Osteocyte (in vitro differentiated cells): ENCODE results near the gene AIG1. TPM values are rescaled to one million over a fixed set of nuclear protein-coding genes. Genes with fewer than 3 reads are reported as not detected.
"Not testable (repeated sequence)": the region's sequence is repeated elsewhere in the genome, so short reads cannot be mapped to it uniquely, and the experiment has no call there.

Experiments
- DNase-seq: peaks from one replicate; pipeline ENCODE4 v3.0.0; 2021; ENCODE audit warnings: mixed read lengths; ENCODE audit not compliant: unreplicated experiment; ENCODE audit errors: extremely low spot score
- H3K27ac Mint-ChIP-seq: one replicate; pipeline ENCODE4 v1.8.0; 2021; ENCODE audit warnings: mild to moderate bottlenecking, mixed read lengths; ENCODE audit not compliant: unreplicated experiment
- H3K27me3 Mint-ChIP-seq: one replicate; pipeline ENCODE4 v1.8.0; 2021; ENCODE audit warnings: mixed read lengths; ENCODE audit not compliant: unreplicated experiment
- H3K36me3 Mint-ChIP-seq: one replicate; pipeline ENCODE4 v1.8.0; 2021; ENCODE audit warnings: mixed read lengths; ENCODE audit not compliant: unreplicated experiment
- H3K4me1 Mint-ChIP-seq: one replicate; pipeline ENCODE4 v1.8.0; 2021; ENCODE audit warnings: mixed read lengths; ENCODE audit not compliant: unreplicated experiment
- H3K4me3 Mint-ChIP-seq: one replicate; pipeline ENCODE4 v1.8.0; 2021; ENCODE audit warnings: mild to moderate bottlenecking, moderate library complexity, mixed read lengths; ENCODE audit not compliant: unreplicated experiment
- H3K9me3 Mint-ChIP-seq: one replicate; pipeline ENCODE4 v1.8.0; 2021; ENCODE audit warnings: mixed read lengths; ENCODE audit not compliant: unreplicated experiment
- CTCF ChIP-seq: fragments of 200-600 bp; sonication (generic); IDR thresholded peaks from 2 replicates; pipeline ENCODE4 v1.5.0; 2021; ENCODE audit warnings: antibody characterized with exemption, mild to moderate bottlenecking, moderate library complexity
- total RNA-seq: library from RNA; stranded (reverse); gene quantifications from 2 replicates; pipeline ENCODE4 v1.2.1, GENCODE V29; 2021

AIG1 gene
- total RNA-seq, 1 donor from 2014 or later = 40.5 TPM

GRCh38 chr6:143163621-143164020 lies 102.9 kb downstream of the AIG1 start:
- H3K36me3 Mint-ChIP-seq = peaks cover 28% of the 10 kb centered on the region
- H3K27me3 Mint-ChIP-seq = no peaks in the 10 kb centered on the region
- no peak for TF ChIP-seq CTCF
- DNase-seq = no peak
- peaks cover 19% of the 10 kb centered on the region for H3K4me1 Mint-ChIP-seq
- H3K4me3 Mint-ChIP-seq = no peak overlapping the region
- no peak overlapping the region for H3K27ac Mint-ChIP-seq
- no peaks in the 10 kb centered on the region for H3K9me3 Mint-ChIP-seq

GRCh38 chr6:143164565-143165105 lies 103.9 kb downstream of the AIG1 start:
- peaks cover 28% of the 10 kb centered on the region for H3K36me3 Mint-ChIP-seq
- H3K27me3 Mint-ChIP-seq = no peaks in the 10 kb centered on the region
- no peaks in the 10 kb centered on the region for H3K9me3 Mint-ChIP-seq
- peaks cover 9% of the 10 kb centered on the region for H3K4me1 Mint-ChIP-seq
- DNase-seq = no peak
- H3K27ac Mint-ChIP-seq = no peak overlapping the region
- no peak overlapping the region for H3K4me3 Mint-ChIP-seq
- no peak for TF ChIP-seq CTCF

GRCh38 chr6:143165315-143165855 lies 104.7 kb downstream of the AIG1 start:
- DNase-seq = no peak
- Mint-ChIP-seq H3K4me3 (no peak overlapping the region), H3K36me3 (peaks cover 29% of the 10 kb centered on the region), H3K4me1 (peaks cover 9% of the 10 kb centered on the region), H3K27ac (no peak overlapping the region), H3K9me3 (no peaks in the 10 kb centered on the region), H3K27me3 (no peaks in the 10 kb centered on the region)
- no peak for TF ChIP-seq CTCF

- H3K27me3 Mint-ChIP-seq = no peaks in the 10 kb centered on the region
- DNase-seq = no peak
- no peak overlapping the region for H3K4me3 Mint-ChIP-seq
- H3K36me3 Mint-ChIP-seq = peaks cover 32% of the 10 kb centered on the region
- H3K27ac Mint-ChIP-seq = no peak overlapping the region
- TF ChIP-seq CTCF = no peak
- peaks cover 9% of the 10 kb centered on the region for H3K4me1 Mint-ChIP-seq
- peaks cover 5% of the 10 kb centered on the region for H3K9me3 Mint-ChIP-seq
Measured at GRCh38 chr6:143166247-143166695, 105.6 kb downstream of the AIG1 start.

- no peak overlapping the region for H3K27ac Mint-ChIP-seq
Measured at GRCh38 chr6:143167224-143167623, 106.5 kb downstream of the AIG1 start.

DNA sequence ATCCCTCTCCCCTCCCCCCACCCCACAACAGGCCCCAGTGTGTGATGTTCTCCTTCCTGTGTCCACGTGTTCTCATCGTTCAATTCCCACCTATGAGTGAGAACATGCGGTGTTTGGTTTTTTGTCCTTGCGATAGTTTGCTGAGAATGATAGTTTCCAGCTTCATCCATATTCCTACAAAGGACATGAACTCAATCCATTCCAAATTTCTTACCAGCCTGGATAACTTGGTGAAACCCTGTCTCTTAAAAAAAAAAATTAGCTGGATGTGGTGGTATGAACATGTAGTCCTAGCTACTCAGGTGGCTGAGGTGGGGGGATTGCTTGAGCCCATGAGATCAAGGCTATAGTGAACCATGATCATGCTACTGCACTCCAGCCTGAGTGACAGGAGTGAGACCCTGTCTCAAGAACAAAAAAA lies 107.7 kb downstream of the AIG1 start:
- H3K4me3 Mint-ChIP-seq, H3K27ac Mint-ChIP-seq, H3K4me1 Mint-ChIP-seq, DNase-seq, H3K27me3 Mint-ChIP-seq: not testable (repeated sequence)
- H3K9me3 Mint-ChIP-seq = peaks cover 12% of the 10 kb centered on the region
- peaks cover 43% of the 10 kb centered on the region for H3K36me3 Mint-ChIP-seq

More at GRCh38 chr6:143167224-143167623, 106.5 kb downstream of the AIG1 start:
- Mint-ChIP-seq H3K4me1 (peaks cover 11% of the 10 kb centered on the region), H3K9me3 (peaks cover 12% of the 10 kb centered on the region), H3K36me3 (peaks cover 35% of the 10 kb centered on the region), H3K4me3 (no peak overlapping the region), H3K27me3 (no peaks in the 10 kb centered on the region)
- no peak for TF ChIP-seq CTCF
- no peak for DNase-seq
